ENCODE data around the gene URI1. TPM values are rescaled to one million over a fixed set of nuclear protein-coding genes. Genes with fewer than 3 reads are reported as not detected.

URI1 gene
- total RNA-seq, 1 donor from 2014 or later: 101 TPM

- DNase-seq (ENCODE audit: low read depth) (no peak), FAIRE-seq (no peak)
- no peak for TF ChIP-seq CTCF (IDR thresholded peaks at IDR 0.05; ENCODE audit: insufficient read depth, low read length, severe bottlenecking)
- no peak overlapping the region for H3K4me3 ChIP-seq (ENCODE audit: low read depth, low read length)
- no peaks in the 10 kb centered on the region for H3K27me3 ChIP-seq (ENCODE audit: control insufficient read depth, insufficient read depth, low read length)
- no peaks in the 10 kb centered on the region for H3K36me3 ChIP-seq (ENCODE audit: control insufficient read depth, insufficient read depth, low read length)
Measured at GRCh38 chr19:30064348-30064699, 122.3 kb downstream of the URI1 start.

- Histone ChIP-seq H3K36me3 (ENCODE audit: control insufficient read depth, insufficient read depth, low read length) (no peaks in the 10 kb centered on the region), H3K27me3 (ENCODE audit: control insufficient read depth, insufficient read depth, low read length) (no peaks in the 10 kb centered on the region), H3K4me3 (ENCODE audit: low read depth, low read length) (no peak overlapping the region)
- no peak for FAIRE-seq
- TF ChIP-seq CTCF (IDR thresholded peaks at IDR 0.05; ENCODE audit: insufficient read depth, low read length, severe bottlenecking): no peak
- DNase-seq (ENCODE audit: low read depth): no peak
Measured at GRCh38 chr19:30064771-30065494, 122.9 kb downstream of the URI1 start.

- no peaks in the 10 kb centered on the region for H3K27me3 ChIP-seq (ENCODE audit: control insufficient read depth, insufficient read depth, low read length)
- no peak for TF ChIP-seq CTCF (IDR thresholded peaks at IDR 0.05; ENCODE audit: insufficient read depth, low read length, severe bottlenecking)
Measured at GRCh38 chr19:30065680-30066606, 123.9 kb downstream of the URI1 start.

More at GRCh38 chr19:30065680-30066606, 123.9 kb downstream of the URI1 start:
- DNase-seq (ENCODE audit: low read depth) (no peak), FAIRE-seq (no peak)
- no peaks in the 10 kb centered on the region for H3K36me3 ChIP-seq (ENCODE audit: control insufficient read depth, insufficient read depth, low read length)
- H3K4me3 ChIP-seq (ENCODE audit: low read depth, low read length): no peak overlapping the region

Other genes with a start within 250 kb of the URI1 start
- gene C19orf12, start 227.0 kb upstream of the URI1 start, total RNA-seq: 9.0 and 9.7 TPM in 2 replicates
- 6.1 and 9.9 TPM in 2 replicates for gene CCNE1, start 130.2 kb upstream of the URI1 start, total RNA-seq